ENCODE data around the gene CIBAR2.

Gene CIBAR2

GRCh38 chr16:85134076-85134788 is 22.0 kb upstream of the CIBAR2 start:
- H3K4me1 ChIP-seq (ENCODE audit: low read length): peaks cover 16% of the 10 kb centered on the region

GRCh38 chr16:85133290-85133599 is 21.0 kb upstream of the CIBAR2 start:
- Histone ChIP-seq H3K4me2 (ENCODE audit: low read length) (no peak overlapping the region), H3K27me3 (ENCODE audit: low read depth, low read length) (peaks cover 13% of the 10 kb centered on the region; the same call in 1 of the 2 replicates), H3K9ac (ENCODE audit: low read length) (no peak overlapping the region), H2AFZ (ENCODE audit: low read depth, low read length) (no peak overlapping the region), H3K4me1 (ENCODE audit: low read length) (peaks cover 16% of the 10 kb centered on the region), H3K36me3 (replicated peaks; ENCODE audit: low read depth, low read length) (no peaks in the 10 kb centered on the region), H3K79me2 (ENCODE audit: low read length) (no peaks in the 10 kb centered on the region), H4K20me1 (ENCODE audit: insufficient read depth, low read length) (no peaks in the 10 kb centered on the region), H3K9me3 (ENCODE audit: insufficient read depth, low read length) (no peaks in the 10 kb centered on the region), H3K27ac (ENCODE audit: low read length) (no peak overlapping the region), H3K4me3 (ENCODE audit: low read length) (no peak overlapping the region)
- no peak for TF ChIP-seq CTCF (IDR thresholded peaks at IDR 0.05; ENCODE audit: low read depth, low read length)
- TF ChIP-seq EZH2phosphoT487 (IDR thresholded peaks at IDR 0.05; ENCODE audit: low read depth): no peak

More at GRCh38 chr16:85134076-85134788, 22.0 kb upstream of the CIBAR2 start:
- Histone ChIP-seq H2AFZ (ENCODE audit: low read depth, low read length) (no peak overlapping the region), H4K20me1 (ENCODE audit: insufficient read depth, low read length) (no peaks in the 10 kb centered on the region), H3K9me3 (ENCODE audit: insufficient read depth, low read length) (no peaks in the 10 kb centered on the region), H3K4me2 (ENCODE audit: low read length) (no peak overlapping the region), H3K4me3 (ENCODE audit: low read length) (no peak overlapping the region), H3K27me3 (ENCODE audit: low read depth, low read length) (peaks cover 15% of the 10 kb centered on the region; the same call in 1 of the 2 replicates), H3K9ac (ENCODE audit: low read length) (no peak overlapping the region), H3K27ac (ENCODE audit: low read length) (no peak overlapping the region), H3K36me3 (replicated peaks; ENCODE audit: low read depth, low read length) (no peaks in the 10 kb centered on the region), H3K79me2 (ENCODE audit: low read length) (no peaks in the 10 kb centered on the region)
- TF ChIP-seq EZH2phosphoT487 (IDR thresholded peaks at IDR 0.05; ENCODE audit: low read depth) (no peak), CTCF (IDR thresholded peaks at IDR 0.05; ENCODE audit: low read depth, low read length) (no peak)

- Histone ChIP-seq H3K9me3 (ENCODE audit: insufficient read depth, low read length) (no peaks in the 10 kb centered on the region), H3K27ac (ENCODE audit: low read length) (no peak overlapping the region), H3K9ac (ENCODE audit: low read length) (no peak overlapping the region), H2AFZ (ENCODE audit: low read depth, low read length) (no peak overlapping the region), H3K79me2 (ENCODE audit: low read length) (no peaks in the 10 kb centered on the region), H3K4me1 (ENCODE audit: low read length) (peaks cover 16% of the 10 kb centered on the region), H3K36me3 (replicated peaks; ENCODE audit: low read depth, low read length) (no peaks in the 10 kb centered on the region), H3K4me2 (ENCODE audit: low read length) (no peak overlapping the region), H4K20me1 (ENCODE audit: insufficient read depth, low read length) (no peaks in the 10 kb centered on the region), H3K4me3 (ENCODE audit: low read length) (no peak overlapping the region), H3K27me3 (ENCODE audit: low read depth, low read length) (peaks cover 13% of the 10 kb centered on the region; the same call in 1 of the 2 replicates)
- TF ChIP-seq CTCF (IDR thresholded peaks at IDR 0.05; ENCODE audit: low read depth, low read length): no peak
Observed at GRCh38 chr16:85132456-85133289, 20.4 kb upstream of the CIBAR2 start.

- no peak overlapping the region for H3K27ac ChIP-seq (ENCODE audit: low read length)
- no peaks in the 10 kb centered on the region for H3K79me2 ChIP-seq (ENCODE audit: low read length)
- H3K4me2 ChIP-seq (ENCODE audit: low read length): no peak overlapping the region
Observed at GRCh38 chr16:85130705-85131028, 18.4 kb upstream of the CIBAR2 start.

More at GRCh38 chr16:85130705-85131028, 18.4 kb upstream of the CIBAR2 start:
- Histone ChIP-seq H3K9me3 (ENCODE audit: insufficient read depth, low read length) (no peaks in the 10 kb centered on the region), H3K4me3 (ENCODE audit: low read length) (no peak overlapping the region), H3K4me1 (ENCODE audit: low read length) (peaks cover 3% of the 10 kb centered on the region), H3K27me3 (ENCODE audit: low read depth, low read length) (peaks cover 8% of the 10 kb centered on the region; the same call in 1 of the 2 replicates), H2AFZ (ENCODE audit: low read depth, low read length) (no peak overlapping the region), H4K20me1 (ENCODE audit: insufficient read depth, low read length) (no peaks in the 10 kb centered on the region), H3K36me3 (replicated peaks; ENCODE audit: low read depth, low read length) (no peaks in the 10 kb centered on the region), H3K9ac (ENCODE audit: low read length) (no peak overlapping the region)
- TF ChIP-seq CTCF (IDR thresholded peaks at IDR 0.05; ENCODE audit: low read depth, low read length) (no peak), EZH2phosphoT487 (IDR thresholded peaks at IDR 0.05; ENCODE audit: low read depth) (no peak)

All from OCI-LY3 (cell line).